AG09319 (cell line): Measurements from ENCODE around the gene BBS12.

Experiments used
- DNase-seq: peaks from one replicate; pipeline ENCODE4 v3.0.0-alpha.2; 2010; ENCODE audit warnings: low read depth; ENCODE audit errors: extremely low read depth
- TF ChIP-seq, protein P1 (sequence below): IDR thresholded peaks from 2 replicates; pipeline ENCODE4 v1.5.1; 2011; ENCODE audit warnings: low read depth, mild to moderate bottlenecking, inconsistent platforms, low read length, moderate library complexity

The BBS12 gene

DNA sequence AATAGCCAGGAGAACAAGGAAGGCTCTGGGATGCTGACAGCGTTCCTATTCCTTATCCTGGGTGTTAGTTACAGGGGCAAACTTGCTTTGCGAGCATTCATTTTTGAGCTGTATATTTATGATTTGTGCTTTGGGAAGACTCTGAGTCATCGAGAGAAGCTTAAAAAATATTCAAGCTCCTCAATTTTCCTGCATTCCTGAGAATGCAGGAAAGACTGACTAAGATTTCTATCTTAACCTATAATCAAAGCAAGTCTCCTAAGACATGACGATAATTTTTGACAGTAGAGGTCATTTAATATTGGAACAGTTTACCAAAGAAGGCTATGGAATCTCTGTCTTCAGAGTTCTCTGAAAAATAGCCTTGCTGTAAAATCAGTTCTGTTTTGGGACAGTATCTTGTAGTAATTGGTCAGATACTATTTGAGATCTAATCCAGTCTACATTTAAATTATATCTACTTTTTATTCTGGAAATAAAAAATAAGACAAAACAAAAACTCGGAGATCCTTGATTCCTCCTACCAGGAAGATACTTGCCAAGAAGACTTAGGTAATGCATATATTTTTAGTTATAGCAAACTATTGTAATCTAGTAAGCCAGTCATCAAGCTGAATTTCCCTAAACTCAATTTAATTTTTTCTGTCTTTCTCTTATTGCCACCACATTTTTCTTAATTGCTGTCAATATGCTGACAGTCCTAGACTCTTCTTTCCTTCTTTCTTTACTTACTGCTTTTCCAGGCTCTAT lies 31.7 kb downstream of the BBS12 start:
- DNase-seq: no peak
- TF ChIP-seq, protein P1, sequence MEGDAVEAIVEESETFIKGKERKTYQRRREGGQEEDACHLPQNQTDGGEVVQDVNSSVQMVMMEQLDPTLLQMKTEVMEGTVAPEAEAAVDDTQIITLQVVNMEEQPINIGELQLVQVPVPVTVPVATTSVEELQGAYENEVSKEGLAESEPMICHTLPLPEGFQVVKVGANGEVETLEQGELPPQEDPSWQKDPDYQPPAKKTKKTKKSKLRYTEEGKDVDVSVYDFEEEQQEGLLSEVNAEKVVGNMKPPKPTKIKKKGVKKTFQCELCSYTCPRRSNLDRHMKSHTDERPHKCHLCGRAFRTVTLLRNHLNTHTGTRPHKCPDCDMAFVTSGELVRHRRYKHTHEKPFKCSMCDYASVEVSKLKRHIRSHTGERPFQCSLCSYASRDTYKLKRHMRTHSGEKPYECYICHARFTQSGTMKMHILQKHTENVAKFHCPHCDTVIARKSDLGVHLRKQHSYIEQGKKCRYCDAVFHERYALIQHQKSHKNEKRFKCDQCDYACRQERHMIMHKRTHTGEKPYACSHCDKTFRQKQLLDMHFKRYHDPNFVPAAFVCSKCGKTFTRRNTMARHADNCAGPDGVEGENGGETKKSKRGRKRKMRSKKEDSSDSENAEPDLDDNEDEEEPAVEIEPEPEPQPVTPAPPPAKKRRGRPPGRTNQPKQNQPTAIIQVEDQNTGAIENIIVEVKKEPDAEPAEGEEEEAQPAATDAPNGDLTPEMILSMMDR: no peak

DNA sequence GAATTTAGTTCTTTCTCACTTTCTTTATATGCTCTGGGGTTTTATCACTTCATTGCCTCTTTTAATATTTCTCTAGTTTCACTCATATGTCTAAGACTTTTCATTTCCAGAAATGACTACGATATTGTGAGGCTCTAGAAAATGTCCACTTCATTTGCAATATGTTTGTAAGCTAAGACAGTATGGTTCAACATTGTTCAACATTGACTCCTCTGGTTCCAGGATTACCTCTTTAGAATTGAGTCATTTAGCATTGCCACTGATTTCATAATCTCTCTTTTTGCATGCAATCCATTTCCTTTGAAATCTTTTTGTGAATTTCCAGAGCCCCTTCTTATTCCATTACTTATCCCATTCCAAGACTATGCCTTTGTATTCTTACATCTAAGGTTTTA lies 32.3 kb downstream of the BBS12 start:
- TF ChIP-seq, protein P1: no peak
- peak; percentile 82 for DNase-seq

DNA sequence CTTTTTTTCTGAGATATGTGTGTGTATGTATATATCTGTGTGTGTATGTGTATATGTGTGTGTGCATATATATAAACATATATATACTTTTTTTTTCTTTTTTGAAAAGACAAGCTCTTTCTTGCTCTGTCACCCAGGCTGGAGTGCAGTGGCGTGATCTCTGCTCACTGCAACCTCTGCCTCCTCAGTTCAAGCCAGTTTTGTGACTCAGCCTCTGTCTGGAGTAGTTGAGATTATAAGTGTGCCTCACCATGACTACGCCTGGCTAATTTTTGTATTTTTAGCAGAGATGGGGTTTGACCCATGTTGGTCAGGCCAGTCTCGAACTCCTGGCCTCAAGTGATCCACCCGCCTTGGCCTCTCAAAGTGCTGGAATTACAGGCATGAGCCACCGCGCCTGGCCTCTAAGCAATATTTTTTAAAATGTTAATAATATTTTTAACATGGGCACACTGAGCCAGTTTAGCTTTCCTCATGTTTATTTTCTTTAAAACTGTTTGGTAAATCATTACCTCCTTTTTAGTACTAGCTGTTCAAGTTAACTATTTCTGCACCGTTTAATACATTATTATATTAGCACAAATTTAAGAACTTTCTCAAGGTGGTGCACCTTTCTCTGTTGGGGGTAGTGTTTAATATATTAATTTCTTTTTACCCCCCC lies 33.3 kb downstream of the BBS12 start:
- DNase-seq: peak; percentile 65
- TF ChIP-seq, protein P1: no peak

DNA sequence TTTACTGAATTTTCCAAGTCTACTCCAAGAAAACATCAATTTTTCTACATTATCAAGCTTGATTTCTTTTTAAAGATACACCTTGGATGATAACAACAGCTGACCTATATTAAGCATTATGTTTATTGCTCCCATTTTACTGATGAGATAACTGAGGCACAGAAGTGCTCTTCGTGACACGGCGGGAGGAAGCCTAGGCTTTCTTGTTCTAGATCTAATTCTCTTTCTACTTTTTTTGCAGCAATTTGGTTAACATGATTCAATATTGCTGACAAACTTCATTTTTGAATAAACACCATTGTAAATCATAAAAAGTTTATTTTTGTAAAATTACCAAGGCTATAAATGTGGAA lies 33.8 kb downstream of the BBS12 start:
- TF ChIP-seq, protein P1: no peak
- DNase-seq: no peak

DNA sequence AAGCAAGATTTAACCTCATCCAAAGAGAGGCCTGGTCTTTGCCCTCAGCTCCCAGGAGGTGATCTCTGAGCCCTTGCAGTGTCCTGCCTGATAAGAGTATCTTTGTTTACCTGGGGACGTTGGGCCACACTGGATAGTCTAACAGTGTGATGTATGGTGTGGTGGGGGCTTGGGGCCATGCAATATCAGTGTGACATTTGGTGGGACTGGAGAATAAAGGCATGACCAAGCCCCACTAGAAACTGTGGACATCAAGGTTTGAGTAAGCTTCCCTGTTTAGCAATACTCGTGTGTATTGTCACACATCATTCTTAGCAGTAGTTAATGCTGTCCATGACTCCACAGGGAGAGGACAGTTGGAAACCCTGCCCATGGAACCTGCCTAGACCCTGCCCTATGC lies 34.4 kb downstream of the BBS12 start:
- DNase-seq: no peak
- TF ChIP-seq, protein P1: no peak

DNA sequence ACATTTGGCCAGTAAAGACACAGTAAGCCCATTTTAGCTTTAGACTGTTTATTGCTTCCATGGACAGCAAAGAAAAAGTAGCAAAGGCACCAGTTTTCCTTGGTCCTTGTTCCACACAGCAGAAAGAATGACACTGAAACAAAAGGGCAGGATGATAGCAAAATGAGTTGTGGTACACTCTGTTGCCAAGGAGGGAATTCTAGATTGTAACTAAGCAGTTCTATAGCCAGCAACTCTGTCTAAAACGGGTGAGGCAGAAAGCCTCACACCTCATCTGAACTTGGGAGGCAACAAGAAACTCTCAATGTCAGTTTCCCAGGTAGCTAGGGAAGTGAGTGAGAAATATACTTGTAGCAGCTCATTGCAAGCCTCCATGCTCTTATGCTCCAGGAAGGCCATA lies 39.2 kb downstream of the BBS12 start:
- TF ChIP-seq, protein P1: no peak
- no peak for DNase-seq

DNA sequence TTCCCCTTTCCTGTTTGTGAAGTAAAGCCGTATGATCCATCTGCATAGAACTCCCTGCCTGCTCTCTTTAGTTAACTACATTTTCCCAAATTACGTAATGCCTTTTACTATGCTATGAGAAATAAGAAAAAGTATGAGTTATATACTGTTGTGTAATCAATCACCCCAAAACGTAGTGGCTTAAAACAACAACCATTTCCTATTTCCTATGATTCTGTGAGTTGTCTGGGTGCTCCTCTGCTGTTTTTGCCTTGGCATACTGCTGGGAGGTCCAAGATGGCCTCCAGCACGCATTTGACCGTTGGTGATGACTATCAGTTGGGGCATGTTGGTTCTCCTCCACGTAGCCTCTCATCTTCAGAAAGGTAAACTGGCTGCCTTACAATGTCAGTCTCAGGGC lies 39.8 kb downstream of the BBS12 start:
- DNase-seq: no peak
- TF ChIP-seq, protein P1: no peak
